MV-4-11 (cell line): Measurements from ENCODE around the gene RABEP2.
"Not testable (repeated sequence)": the region's sequence is repeated elsewhere in the genome, so short reads cannot be mapped to it uniquely, and the experiment has no call there.

ENCODE experiments used
- DNase-seq: peaks from one replicate; lab custom pipeline; 2025; lab: John Stamatoyannopoulos, UW

The RABEP2 gene, protein sequence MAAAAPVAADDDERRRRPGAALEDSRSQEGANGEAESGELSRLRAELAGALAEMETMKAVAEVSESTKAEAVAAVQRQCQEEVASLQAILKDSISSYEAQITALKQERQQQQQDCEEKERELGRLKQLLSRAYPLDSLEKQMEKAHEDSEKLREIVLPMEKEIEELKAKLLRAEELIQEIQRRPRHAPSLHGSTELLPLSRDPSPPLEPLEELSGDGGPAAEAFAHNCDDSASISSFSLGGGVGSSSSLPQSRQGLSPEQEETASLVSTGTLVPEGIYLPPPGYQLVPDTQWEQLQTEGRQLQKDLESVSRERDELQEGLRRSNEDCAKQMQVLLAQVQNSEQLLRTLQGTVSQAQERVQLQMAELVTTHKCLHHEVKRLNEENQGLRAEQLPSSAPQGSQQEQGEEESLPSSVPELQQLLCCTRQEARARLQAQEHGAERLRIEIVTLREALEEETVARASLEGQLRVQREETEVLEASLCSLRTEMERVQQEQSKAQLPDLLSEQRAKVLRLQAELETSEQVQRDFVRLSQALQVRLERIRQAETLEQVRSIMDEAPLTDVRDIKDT

GRCh38 chr16:28924762-28925385 is at the start of gene RABEP2:
RABEP2 (minus strand) TSS chr16:28925238; CDS start chr16:28925163, 75 bp downstream.
- peak; percentile 79 for DNase-seq

DNA sequence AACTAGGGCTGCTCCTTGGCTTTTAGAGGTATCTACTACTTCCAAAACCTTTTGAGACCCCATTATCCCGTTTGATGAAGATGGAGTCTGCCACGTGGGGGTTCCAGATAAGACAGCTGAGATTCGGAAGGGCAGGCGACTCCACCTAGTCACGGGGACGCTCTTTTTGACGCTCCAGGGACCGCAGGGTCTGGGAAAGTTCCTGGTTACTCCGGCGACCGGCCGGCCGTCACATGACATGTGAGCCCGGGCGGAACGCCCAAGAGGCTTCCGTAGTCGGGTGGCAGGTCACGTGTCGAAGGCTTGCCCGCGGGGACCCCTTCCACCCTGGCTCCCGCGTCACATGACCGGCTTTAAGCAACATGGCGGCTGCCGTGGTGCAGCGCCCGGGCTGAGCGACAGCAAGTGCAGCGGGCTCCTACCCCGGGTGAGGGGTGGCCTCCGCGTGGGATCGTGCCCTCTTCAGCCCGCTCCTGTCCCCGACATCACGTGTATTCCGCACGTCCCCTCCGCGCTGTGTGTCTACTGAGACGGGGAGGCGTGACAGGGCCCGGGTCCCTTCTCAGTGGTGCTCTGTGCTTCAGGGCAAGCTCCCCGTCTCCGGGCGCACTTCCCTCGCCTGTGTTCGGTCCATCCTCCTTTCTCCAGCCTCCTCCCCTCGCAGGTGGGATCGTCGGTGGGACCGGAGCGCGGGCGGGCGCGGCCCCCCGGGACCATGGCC is 49.6 kb upstream of the RABEP2 start, which contains the start of gene SPNS1:
Gene SPNS1 (plus strand): TSS at position 342 of the 721 bp plus-strand sequence. CDS start 374 bp downstream, at position 716.
- peak; percentile 93 for DNase-seq

- peak; percentile 10 for DNase-seq
Observed at GRCh38 chr16:28974007-28974436, 49.0 kb upstream of the RABEP2 start.

DNA sequence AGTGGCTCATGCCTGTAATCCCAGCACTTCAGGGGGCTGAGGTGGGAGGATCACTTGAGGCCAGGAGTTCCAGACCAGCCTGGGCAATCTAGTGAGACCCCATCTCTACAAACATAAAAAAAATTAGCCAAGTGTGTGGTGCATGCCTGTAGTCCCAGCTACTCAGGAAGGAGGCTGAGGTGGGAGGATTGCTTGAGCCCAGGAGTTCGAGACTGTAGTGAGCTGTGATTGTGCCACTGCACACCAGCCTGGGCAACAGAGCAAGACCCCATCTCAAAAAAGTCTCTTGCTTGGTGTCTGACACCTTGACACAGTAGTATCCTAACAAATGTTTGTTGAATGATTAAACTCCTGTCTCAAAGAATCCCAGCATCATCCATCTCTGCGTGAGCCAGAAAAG is 44.7 kb upstream of the RABEP2 start:
- DNase-seq: not testable (repeated sequence)

- DNase-seq: no peak
Observed at GRCh38 chr16:28967156-28967555, 42.1 kb upstream of the RABEP2 start.

DNA sequence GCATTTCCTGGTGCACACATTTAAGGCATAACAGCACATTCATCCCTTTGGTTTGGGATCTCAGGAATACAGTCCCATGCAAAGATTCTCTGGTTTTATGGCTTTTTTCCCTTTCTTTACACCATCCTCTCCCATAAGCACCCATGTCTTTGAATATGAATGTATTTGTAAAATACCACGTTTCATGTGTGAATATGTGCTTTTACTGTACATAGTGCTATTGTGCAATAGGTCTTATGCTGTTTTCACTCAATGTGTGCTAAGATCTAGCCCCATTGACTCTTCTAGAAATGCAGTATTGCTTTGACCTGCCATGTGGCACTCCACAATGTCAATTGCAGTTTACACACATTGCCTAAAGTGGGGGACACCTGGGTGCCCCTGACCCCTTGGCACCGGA is 39.5 kb upstream of the RABEP2 start:
- DNase-seq: no peak

GRCh38 chr16:28964072-28964471 is 39.0 kb upstream of the RABEP2 start:
- DNase-seq: no peak

DNA sequence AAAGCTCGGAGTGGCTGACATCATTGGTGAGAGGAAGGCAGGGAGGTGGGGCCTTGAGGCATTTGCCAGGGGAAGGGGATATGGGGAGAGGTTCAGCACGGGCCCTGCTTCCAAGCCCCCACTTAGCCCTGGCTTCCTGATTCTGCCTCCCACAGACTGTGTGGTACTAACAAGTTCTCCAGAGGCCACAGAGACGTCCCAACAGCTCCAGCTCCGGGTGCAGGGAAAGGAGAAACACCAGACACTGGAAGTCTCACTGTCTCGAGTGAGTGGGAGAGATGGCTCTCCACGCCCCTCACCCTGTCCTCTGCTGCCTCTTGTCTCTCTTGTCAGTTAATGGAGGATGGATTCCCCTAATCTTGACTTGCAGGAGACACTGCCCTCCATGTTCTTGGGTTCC is 33.8 kb upstream of the RABEP2 start:
- DNase-seq: no peak

GRCh38 chr16:28958216-28958615 is 33.2 kb upstream of the RABEP2 start:
- no peak for DNase-seq

DNA sequence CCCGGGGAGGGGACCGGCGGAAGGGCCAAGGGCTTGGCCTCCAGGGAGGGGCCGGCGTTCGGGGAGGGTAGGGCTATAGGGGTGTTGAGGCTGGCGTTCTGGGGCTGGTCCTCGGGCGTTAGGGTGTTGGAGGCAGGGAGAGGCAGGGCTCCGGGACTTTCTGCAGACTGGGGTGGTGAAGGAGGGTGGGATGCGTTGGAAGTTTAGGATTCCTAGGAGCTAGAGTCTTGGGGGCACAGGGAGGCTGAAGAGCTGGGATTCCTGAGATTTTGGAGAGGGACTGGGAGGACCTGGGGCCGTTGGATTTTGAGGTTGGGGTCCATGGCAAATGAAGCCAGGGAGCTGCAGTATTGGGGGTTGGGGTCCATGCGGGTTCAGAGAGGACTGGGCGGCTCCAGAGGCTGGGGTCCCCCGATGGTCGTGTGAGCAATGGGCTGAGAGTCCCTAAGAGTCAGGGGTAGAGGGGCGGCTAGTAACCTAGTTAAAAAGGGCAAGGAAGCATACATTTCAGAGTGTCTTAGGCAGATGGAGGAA is 26.4 kb upstream of the RABEP2 start:
- DNase-seq: no peak

- DNase-seq: peak; percentile 100
Observed at GRCh38 chr16:28950648-28951409, 25.8 kb upstream of the RABEP2 start, which contains the start of gene NFATC2IP. NFATC2IP (plus strand) TSS chr16:28950937; CDS start chr16:28951012, 75 bp downstream.

- no peak for DNase-seq
Observed at GRCh38 chr16:28946681-28947080, 21.6 kb upstream of the RABEP2 start.

- DNase-seq: no peak
Observed at GRCh38 chr16:28943281-28943680, 18.2 kb upstream of the RABEP2 start.

- not testable (repeated sequence) for DNase-seq
Observed at GRCh38 chr16:28939825-28940224, 14.8 kb upstream of the RABEP2 start.

GRCh38 chr16:28938721-28939120 is 13.7 kb upstream of the RABEP2 start:
- no peak for DNase-seq

- DNase-seq: no peak
Observed at GRCh38 chr16:28937222-28937876, 12.3 kb upstream of the RABEP2 start.

GRCh38 chr16:28936784-28937155 is 11.7 kb upstream of the RABEP2 start:
- no peak for DNase-seq

DNA sequence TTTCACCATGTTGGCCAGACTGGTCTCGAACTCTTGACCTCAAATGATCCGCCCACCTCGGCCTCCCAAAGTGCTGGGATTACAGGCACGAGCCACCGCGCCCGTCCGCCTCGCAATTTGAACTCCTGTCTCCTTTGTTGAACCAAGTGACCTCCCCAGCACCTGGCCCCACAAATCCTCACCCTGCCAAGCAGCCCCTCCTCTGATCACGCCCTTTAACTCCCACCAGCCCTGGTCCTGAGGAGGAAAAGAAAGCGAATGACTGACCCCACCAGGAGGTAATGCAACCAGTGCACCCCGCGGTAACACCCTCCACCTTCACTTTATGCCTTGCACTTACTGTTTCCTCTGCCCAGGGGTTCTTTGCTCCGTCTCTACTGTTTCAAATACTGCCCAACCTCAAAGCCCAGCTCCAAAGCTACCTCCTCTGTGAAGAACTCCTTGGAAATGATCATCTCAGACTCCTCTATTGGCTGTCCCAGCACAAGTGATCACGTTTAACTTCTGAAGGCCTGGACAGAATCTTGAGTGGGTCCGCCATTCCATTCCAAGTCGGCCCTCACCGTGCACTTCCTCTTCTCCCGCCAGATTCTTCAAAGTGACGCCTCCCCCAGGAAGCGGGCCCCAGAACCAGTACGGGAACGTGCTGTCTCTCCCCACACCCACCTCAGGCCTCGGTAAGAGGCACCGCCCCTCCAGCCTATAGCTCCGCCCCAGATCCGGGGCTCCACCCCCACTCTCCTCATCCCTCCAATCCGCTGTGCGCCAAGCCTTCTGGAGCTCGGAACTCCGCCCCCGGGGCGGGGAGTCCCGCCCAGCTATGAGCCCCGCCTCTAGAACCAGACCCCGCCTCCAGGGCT is 11.1 kb upstream of the RABEP2 start:
- DNase-seq: peak; percentile 95

DNA sequence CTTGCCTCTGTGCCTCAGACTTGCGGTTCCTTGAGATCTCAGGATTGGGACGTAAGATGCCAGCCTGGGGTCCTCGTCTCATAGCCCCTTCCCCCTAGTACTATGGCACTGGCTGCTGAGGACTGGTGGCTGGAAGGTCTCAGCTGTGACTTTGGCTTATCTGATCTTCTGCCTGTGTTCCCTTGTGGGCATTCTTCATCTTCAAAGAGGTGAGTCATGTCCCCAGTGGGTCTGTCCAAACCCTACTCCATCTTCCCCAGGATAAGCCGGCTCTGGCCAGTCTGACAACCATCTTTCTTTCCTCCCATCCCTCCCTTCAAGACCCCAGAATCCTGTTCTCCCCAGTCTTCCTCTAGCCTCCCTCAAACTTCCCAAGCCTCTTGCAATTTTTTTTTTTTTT is 10.3 kb upstream of the RABEP2 start:
- DNase-seq: no peak

- no peak for DNase-seq
Observed at GRCh38 chr16:28933171-28933570, 8.1 kb upstream of the RABEP2 start.
